Hepatocyte (in vitro differentiated cells): ENCODE measurements around the gene PDXP.

ENCODE experiments used
- CTCF ChIP-seq: fragments of 200-600 bp; sonication (generic); IDR thresholded peaks from 2 replicates; pipeline ENCODE4 v1.5.1; 2016; ENCODE audit warnings: antibody characterized with exemption, mild to moderate bottlenecking; ENCODE audit not compliant: poor library complexity
- EZH2 ChIP-seq: fragments of 200-600 bp; sonication (generic); IDR thresholded peaks from 2 replicates; pipeline ENCODE4 v1.6.1; 2016; ENCODE audit warnings: antibody characterized with exemption, mild to moderate bottlenecking, borderline replicate concordance

DNA sequence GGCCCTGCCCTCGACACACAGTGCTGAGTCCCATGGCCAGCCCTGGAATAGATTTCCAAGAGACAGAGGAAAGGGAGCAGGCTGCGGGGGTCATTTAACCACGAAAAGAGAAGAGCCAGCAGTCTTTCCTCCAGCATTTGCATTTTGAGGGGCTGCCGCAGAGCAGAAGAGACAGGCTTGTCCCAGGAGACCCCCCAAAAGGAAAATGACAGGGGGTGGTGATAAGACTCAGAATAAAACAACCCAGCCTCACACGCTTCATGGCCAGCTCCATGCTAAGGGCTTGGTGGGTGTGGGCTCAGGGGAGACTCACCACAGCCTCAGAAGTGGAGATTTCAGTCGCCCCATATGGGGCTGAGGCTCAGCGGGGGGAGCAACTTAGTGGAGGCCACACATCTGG, 55.2 kb downstream of the PDXP start:
- TF ChIP-seq CTCF (no peak), EZH2 (no peak)
